ENCODE results near the gene ELMO1. TPM values are rescaled to one million over a fixed set of nuclear protein-coding genes. Genes with fewer than 3 reads are reported as not detected.

ELMO1 gene
- total RNA-seq, 2 donors from 2014 or later = 160 to 169 TPM

DNA sequence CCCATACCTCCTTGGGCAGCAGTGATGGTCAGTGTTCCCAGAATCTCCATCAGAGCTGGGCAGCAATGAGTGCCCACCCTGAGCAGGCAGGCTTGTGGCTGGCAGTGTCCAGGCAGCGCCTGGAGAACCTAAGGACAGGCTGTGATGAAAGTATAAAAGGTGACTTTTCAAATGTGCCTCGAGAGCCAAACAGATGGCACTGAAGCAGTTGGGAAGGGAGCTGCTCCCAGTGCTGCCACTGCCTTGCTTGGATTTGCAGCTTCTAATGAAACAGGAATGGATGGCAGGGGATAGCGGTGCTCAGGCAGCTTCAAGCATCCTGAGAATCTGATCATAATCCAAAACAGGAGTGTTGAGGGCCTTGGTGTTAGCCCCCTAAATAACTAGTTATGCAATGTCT lies 544.6 kb downstream of the ELMO1 start:
- Mint-ChIP-seq H3K4me1 (no peaks in the 10 kb centered on the region), H3K4me3 (no peak overlapping the region), H3K27ac (no peak overlapping the region), H3K36me3 (ENCODE audit: low read depth) (peaks cover 2% of the 10 kb centered on the region), H3K27me3 (no peaks in the 10 kb centered on the region)
- ATAC-seq (no peak), DNase-seq (no peak)
- no peaks in the 10 kb centered on the region for H3K9me3 ChIP-seq (ENCODE audit: control insufficient read depth, low read length, poor library complexity, severe bottlenecking)

DNA sequence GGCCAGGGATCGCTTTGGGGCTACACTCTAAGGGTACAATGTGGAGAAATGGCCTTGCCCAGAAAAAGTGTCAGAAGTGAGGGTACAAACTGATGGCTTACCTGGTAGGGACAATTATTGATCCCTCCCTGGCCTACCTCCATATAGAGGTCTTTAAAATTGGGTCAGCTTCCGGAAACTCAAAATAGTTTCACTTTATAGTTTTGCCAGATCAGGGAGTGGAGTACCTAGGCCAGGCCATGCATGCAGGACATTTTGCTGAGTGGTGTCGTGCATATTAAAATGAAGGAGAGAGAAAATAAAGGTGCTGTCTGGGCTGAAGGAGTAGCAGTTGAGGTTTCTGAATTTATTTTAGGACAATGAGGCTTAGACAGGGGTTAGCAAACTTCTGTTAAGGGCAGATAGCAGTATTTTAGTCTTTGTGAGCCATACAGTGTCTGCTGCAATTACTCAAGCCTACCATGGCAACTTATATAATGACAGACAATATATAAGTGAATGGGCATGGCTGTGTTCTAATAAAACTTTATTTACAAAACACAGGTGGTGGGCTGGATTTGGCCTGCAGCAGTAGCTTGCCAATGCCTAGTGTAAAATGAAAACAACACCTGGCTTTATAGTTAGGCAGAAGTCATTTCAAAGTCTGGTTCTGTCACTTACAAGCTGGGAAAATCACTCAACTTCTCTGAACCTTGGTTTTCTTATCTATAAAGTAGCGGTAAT lies 547.5 kb downstream of the ELMO1 start:
- H3K9me3 ChIP-seq (ENCODE audit: control insufficient read depth, low read length, poor library complexity, severe bottlenecking) = no peaks in the 10 kb centered on the region
- DNase-seq = no peak
- ATAC-seq = no peak
- Mint-ChIP-seq H3K36me3 (ENCODE audit: low read depth) (peaks cover 2% of the 10 kb centered on the region), H3K4me1 (peaks cover 7% of the 10 kb centered on the region), H3K27me3 (no peaks in the 10 kb centered on the region), H3K27ac (no peak overlapping the region), H3K4me3 (no peak overlapping the region)

DNA sequence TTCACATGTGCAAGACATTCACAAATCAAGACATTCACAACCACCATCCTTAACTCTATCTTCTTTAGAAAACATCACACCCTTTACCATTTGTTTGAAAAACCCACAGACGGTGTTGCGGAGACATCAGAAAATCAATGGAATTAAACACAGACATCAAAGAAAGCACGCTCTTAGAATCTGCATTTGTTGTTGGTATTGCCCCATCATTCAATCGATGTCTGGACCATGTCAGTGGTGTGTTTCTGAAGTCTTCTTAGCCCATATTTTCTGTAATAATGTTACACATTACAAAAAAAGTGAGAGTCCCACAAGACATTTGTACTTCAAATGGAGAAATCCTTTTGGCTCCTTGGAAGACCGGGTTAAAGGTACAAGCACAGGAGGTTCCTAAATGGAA lies 550.5 kb downstream of the ELMO1 start:
- Mint-ChIP-seq H3K36me3 (ENCODE audit: low read depth) (peaks cover 4% of the 10 kb centered on the region), H3K27me3 (no peaks in the 10 kb centered on the region), H3K4me1 (peaks cover 8% of the 10 kb centered on the region), H3K27ac (no peak overlapping the region), H3K4me3 (no peak overlapping the region)
- no peak for ATAC-seq
- no peaks in the 10 kb centered on the region for H3K9me3 ChIP-seq (ENCODE audit: control insufficient read depth, low read length, poor library complexity, severe bottlenecking)
- no peak for DNase-seq

DNA sequence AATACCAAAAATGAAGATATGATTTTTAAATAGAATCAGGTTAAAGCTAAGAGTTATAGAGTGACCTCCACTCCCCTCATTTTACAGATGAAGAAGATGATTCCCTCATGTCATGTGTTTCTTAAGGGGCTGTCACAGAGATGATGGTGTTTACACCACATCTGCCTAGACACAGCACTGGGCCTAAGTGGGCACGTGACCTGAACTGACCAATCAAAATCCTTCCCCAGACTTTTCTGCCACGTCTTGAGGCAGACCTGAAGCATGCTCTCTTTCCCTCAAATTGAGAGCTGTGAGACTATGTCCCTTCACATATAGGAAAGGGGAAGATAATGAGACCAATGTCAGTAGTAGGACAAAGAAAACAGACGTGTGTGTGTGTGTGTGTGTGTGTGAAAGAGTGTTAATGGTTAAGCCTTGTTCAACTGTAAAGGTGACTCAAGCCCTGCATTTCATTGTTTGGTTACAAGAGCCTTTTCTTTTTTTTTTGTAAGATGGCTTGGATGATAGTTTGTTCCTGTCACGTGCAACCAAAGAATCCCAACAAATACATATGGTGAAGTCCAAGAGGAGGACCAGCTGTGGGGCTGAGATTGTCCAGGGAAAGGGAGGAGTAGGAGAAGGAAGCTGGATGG lies 551.6 kb downstream of the ELMO1 start:
- Mint-ChIP-seq H3K27me3 (no peaks in the 10 kb centered on the region), H3K4me3 (no peak overlapping the region), H3K4me1 (peaks cover 10% of the 10 kb centered on the region), H3K36me3 (ENCODE audit: low read depth) (peaks cover 4% of the 10 kb centered on the region), H3K27ac (no peak overlapping the region)
- DNase-seq = no peak
- no peak for ATAC-seq
- no peaks in the 10 kb centered on the region for H3K9me3 ChIP-seq (ENCODE audit: control insufficient read depth, low read length, poor library complexity, severe bottlenecking)

DNA sequence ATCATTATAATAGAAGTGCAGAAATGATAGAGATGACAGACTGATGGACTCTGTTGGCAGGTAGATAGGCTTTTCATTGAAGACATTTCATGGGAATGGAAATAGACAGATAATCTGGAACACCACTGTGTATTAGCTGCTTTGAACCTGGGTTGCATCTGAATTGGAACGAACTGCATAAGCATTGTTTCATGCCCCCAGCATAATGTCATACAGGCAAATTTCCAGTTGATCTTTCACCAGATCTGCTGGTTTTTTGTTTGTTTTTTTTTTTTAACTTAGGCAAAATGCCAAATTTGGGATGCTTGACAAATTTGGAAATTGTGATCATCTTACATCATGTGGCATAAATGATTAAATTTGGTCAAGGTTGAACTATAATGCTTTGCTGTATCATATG lies 552.2 kb downstream of the ELMO1 start:
- ATAC-seq = no peak
- peaks cover 4% of the 10 kb centered on the region for H3K36me3 Mint-ChIP-seq (ENCODE audit: low read depth)
- H3K27ac Mint-ChIP-seq = no peak overlapping the region
- no peaks in the 10 kb centered on the region for H3K27me3 Mint-ChIP-seq
- no peak for DNase-seq
- no peaks in the 10 kb centered on the region for H3K9me3 ChIP-seq (ENCODE audit: control insufficient read depth, low read length, poor library complexity, severe bottlenecking)
- H3K4me1 Mint-ChIP-seq = peaks cover 10% of the 10 kb centered on the region
- no peak overlapping the region for H3K4me3 Mint-ChIP-seq

DNA sequence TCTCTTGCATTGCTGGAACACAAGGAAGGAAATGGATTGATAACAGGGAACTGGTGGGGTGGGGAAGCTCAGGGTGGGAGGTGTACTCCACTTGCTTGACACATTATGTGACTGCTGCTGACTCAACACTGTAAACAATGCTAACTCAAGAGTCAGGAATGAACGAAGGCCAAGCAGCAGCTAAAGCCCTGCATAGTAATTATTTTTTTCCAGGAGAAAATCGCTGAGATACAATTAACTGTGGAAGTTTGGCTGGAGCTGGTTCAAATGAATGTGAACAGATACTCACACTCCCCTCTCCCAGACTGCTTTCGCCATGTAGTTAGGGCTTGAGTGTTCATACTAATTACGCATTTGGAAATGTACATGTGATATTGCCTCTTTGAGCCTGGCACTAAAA lies 553.5 kb downstream of the ELMO1 start:
- peaks cover 2% of the 10 kb centered on the region for H3K9me3 ChIP-seq (ENCODE audit: control insufficient read depth, low read length, poor library complexity, severe bottlenecking)
- Mint-ChIP-seq H3K27ac (no peak overlapping the region), H3K27me3 (no peaks in the 10 kb centered on the region), H3K4me3 (no peak overlapping the region), H3K36me3 (ENCODE audit: low read depth) (peaks cover 14% of the 10 kb centered on the region), H3K4me1 (peaks cover 16% of the 10 kb centered on the region)
- ATAC-seq (no peak), DNase-seq (no peak)

DNA sequence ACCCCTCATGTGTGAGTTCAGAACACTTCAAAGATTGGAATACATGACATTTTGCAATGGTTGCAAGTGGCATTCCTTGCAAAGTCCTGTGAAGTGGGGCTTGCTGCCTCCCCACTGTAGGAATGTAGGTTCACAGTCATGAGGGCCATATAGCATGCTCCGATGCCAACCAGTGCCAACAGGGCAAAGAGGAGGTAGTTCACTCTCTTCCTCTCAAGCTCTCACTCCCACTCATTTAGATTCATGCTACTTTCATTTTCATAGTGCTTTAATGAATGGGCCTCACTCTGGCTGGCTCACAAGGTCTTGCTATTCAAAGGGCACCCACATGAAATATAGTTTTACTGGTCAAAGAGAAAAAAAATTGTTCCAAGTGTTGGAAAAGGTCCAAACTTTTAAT lies 554.5 kb downstream of the ELMO1 start:
- H3K27me3 Mint-ChIP-seq = no peaks in the 10 kb centered on the region
- ATAC-seq = no peak

DNA sequence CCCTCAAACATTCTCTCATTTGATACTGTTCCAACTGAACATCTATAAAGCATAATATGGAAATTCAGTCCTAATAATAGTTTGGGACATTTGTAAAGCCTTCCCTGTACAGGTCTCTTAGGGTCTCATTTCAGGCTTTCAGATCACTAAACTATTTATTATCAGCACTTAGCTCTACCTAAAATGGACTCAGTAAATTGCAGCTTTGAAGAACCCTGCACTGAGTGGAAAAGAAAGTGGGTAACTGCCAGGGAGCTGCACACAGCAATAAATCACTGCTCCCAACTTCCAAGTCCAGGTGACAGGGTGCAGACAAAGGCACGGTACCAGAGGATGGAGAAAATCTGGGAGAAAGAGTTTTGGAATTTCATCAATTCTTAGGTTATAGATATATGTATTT lies 559.5 kb downstream of the ELMO1 start:
- H3K36me3 Mint-ChIP-seq (ENCODE audit: low read depth) = peaks cover 12% of the 10 kb centered on the region
- peaks cover 2% of the 10 kb centered on the region for H3K9me3 ChIP-seq (ENCODE audit: control insufficient read depth, low read length, poor library complexity, severe bottlenecking)
- ATAC-seq (no peak), DNase-seq (no peak)
- no peak overlapping the region for H3K27ac Mint-ChIP-seq
- no peaks in the 10 kb centered on the region for H3K27me3 Mint-ChIP-seq
- no peak overlapping the region for H3K4me3 Mint-ChIP-seq
- H3K4me1 Mint-ChIP-seq = peaks cover 14% of the 10 kb centered on the region

More for the DNA sequence above, 554.5 kb downstream of the ELMO1 start:
- peaks cover 2% of the 10 kb centered on the region for H3K9me3 ChIP-seq (ENCODE audit: control insufficient read depth, low read length, poor library complexity, severe bottlenecking)
- no peak for DNase-seq
- no peak overlapping the region for H3K4me3 Mint-ChIP-seq
- H3K36me3 Mint-ChIP-seq (ENCODE audit: low read depth) = peaks cover 13% of the 10 kb centered on the region
- H3K4me1 Mint-ChIP-seq = peaks cover 18% of the 10 kb centered on the region
- no peak overlapping the region for H3K27ac Mint-ChIP-seq

DNA sequence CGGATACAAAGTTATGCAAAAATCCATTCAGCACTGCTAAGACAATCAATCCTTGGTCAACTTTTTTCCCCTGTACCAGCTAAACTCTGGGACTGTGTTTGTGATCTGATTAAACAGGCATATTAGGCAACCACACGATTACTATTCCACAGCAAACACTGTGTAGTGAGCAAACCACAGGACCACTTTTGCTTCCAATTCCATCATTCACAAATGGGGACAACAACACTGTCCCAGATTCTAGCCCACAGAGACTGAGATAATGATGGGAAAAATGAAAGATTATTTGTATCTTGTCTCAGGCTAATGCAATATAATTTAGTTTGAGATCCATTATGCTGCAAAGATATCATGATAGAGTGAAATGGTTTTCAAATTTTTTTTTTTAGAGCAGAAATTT lies 560.7 kb downstream of the ELMO1 start:
- ATAC-seq = no peak
- H3K27ac Mint-ChIP-seq = no peak overlapping the region

DNA sequence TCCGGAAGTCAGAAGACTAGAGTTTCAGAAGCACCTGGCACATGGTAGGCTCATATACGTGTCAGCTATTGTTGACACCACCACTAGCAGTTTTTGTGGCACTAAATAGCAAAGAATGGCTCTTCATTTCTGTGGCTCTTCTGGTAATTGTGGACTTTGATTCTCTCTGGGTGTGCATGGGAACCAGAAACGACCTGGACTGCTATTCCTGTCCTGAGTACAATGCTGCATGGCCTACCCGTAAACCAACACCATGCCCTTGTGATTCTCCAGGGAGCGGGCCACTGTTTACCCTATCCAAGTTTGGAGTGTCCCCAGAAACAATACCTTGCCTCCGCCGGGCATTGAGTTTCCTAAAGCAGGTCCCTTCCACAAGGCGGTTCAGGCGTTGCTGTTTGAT lies 561.4 kb downstream of the ELMO1 start:
- ATAC-seq (no peak), DNase-seq (no peak)
- Mint-ChIP-seq H3K36me3 (ENCODE audit: low read depth) (peaks cover 9% of the 10 kb centered on the region), H3K4me1 (peaks cover 12% of the 10 kb centered on the region), H3K27ac (no peak overlapping the region), H3K4me3 (no peak overlapping the region), H3K27me3 (no peaks in the 10 kb centered on the region)
- peaks cover 2% of the 10 kb centered on the region for H3K9me3 ChIP-seq (ENCODE audit: control insufficient read depth, low read length, poor library complexity, severe bottlenecking)

More for the DNA sequence above, 560.7 kb downstream of the ELMO1 start:
- Mint-ChIP-seq H3K4me3 (no peak overlapping the region), H3K36me3 (ENCODE audit: low read depth) (peaks cover 9% of the 10 kb centered on the region), H3K27me3 (no peaks in the 10 kb centered on the region), H3K4me1 (peaks cover 14% of the 10 kb centered on the region)
- peaks cover 2% of the 10 kb centered on the region for H3K9me3 ChIP-seq (ENCODE audit: control insufficient read depth, low read length, poor library complexity, severe bottlenecking)
- no peak for DNase-seq

DNA sequence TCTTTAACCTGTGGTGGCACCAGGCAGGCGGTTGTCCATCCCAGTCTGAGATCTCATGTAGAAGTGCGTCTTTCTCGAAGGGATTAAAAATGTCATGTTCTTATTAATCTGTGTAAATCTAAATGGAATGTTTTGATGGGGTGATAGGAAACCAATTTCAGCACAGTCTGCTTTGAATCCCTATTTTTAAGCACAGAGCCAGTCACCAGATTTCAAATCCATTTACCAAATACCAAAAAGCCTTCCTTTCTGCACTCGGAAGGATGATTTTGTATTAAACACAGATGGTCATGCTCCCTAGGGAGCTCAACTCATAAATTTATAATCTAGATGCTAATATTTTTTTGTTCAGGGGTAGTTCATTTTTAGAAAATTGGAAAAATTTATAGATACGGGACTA lies 563.8 kb downstream of the ELMO1 start:
- ATAC-seq (no peak), DNase-seq (no peak)
- H3K9me3 ChIP-seq (ENCODE audit: control insufficient read depth, low read length, poor library complexity, severe bottlenecking) = no peaks in the 10 kb centered on the region
- Mint-ChIP-seq H3K36me3 (ENCODE audit: low read depth) (peaks cover 6% of the 10 kb centered on the region), H3K27ac (no peak overlapping the region), H3K27me3 (no peaks in the 10 kb centered on the region), H3K4me1 (peaks cover 11% of the 10 kb centered on the region), H3K4me3 (no peak overlapping the region)

DNA sequence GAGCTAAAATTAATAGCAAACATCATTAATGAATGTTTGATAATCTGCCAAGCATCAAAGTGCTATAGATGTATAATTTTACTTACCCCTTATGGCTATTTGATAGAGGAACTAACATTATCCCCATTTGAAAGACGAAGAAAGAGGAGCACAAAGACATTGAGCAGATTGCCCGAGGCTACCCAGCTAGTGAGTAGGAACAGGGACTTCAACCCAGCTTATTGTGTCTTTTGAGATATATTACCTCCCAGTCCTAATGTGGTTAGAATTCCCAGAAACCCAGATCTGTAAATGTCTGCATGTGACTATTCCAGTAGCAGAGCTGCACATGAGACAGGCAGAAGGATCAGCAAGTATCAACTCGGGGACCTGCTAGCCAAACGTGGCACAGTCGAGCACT lies 564.3 kb downstream of the ELMO1 start:
- H3K27ac Mint-ChIP-seq = no peak overlapping the region
- no peak overlapping the region for H3K4me3 Mint-ChIP-seq
- no peak for DNase-seq
- peaks cover 6% of the 10 kb centered on the region for H3K36me3 Mint-ChIP-seq (ENCODE audit: low read depth)
- ATAC-seq = no peak
- peaks cover 9% of the 10 kb centered on the region for H3K4me1 Mint-ChIP-seq
- H3K9me3 ChIP-seq (ENCODE audit: control insufficient read depth, low read length, poor library complexity, severe bottlenecking) = no peaks in the 10 kb centered on the region
- no peaks in the 10 kb centered on the region for H3K27me3 Mint-ChIP-seq

DNA sequence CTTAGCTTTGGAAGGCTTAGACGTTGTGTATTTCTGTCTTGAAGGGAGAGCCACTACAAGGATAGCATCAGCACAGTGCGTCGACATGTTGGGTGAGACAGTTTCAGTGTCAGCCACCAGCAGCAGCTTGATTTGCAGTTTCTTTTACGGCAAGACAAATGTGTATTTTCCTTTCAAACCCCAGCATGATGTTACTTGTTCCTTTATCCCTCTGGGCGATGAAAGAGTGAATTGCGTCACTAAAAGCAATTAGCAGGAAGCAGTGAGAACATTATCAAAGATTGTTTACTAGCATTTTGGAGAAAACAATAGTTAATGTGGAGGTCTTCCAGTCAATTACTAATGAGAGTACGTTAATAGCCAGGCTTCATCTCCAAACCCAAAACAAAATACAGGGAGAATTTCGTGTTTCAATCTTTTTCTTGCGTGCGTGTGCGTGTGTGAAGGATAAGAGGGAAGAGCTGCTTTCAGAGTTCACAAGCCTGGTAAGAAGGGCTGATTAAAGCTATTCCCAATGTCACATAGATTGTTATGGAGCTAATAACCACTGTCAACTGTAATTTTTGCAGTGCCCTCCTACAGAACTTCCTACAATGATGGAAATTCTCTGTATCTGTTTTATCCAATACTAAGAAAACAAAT lies 567.3 kb downstream of the ELMO1 start:
- Mint-ChIP-seq H3K4me1 (peaks cover 7% of the 10 kb centered on the region), H3K27ac (no peak overlapping the region), H3K36me3 (ENCODE audit: low read depth) (peaks cover 6% of the 10 kb centered on the region), H3K4me3 (no peak overlapping the region), H3K27me3 (no peaks in the 10 kb centered on the region)
- ATAC-seq (no peak), DNase-seq (no peak)
- no peaks in the 10 kb centered on the region for H3K9me3 ChIP-seq (ENCODE audit: control insufficient read depth, low read length, poor library complexity, severe bottlenecking)

Measured in T-helper 17 cell (primary cell).